Fibroblast of mammary gland (primary cell): ENCODE data around the gene KIAA0319L.
"Not testable (repeated sequence)": the region's sequence is repeated elsewhere in the genome, so short reads cannot be mapped to it uniquely, and the experiment has no call there.

Experiments
- DNase-seq: peaks from one replicate; pipeline ENCODE4 v3.0.0-alpha.2; 2010; ENCODE audit warnings: low read depth
- H3K4me3 ChIP-seq: 2 replicates; pipeline ENCODE4 v1.5.1; 2011; ENCODE audit warnings: low read depth, mild to moderate bottlenecking, low read length, moderate library complexity; ENCODE audit not compliant: control insufficient read depth
- TF ChIP-seq, protein P1 (sequence below): conservative IDR thresholded peaks from 2 replicates; pipeline ENCODE4 v1.5.1; 2011; ENCODE audit warnings: low read depth, low read length, inconsistent platforms; ENCODE audit not compliant: control insufficient read depth, insufficient read depth

KIAA0319L gene

DNA sequence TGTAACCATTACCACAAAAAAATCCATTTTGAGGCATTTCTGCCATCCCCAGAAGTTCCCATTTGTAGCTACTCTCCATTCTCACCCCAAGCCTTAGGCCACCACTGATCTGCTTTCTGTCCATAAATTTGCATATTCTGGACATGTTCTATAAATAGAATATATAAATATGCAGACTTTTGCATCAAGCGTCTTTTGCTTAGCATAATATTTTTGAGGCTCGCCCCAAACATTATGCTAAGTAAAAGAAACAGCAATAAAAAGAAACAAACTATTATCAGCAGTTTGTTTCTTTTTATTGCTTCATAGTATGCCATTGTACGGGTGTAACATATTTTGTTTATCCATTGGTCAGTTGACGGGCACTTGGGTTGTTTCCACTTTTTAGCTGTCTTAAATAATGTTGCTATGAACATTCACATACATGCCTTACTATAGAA lies 23.8 kb upstream of the KIAA0319L start:
- DNase-seq: no peak
- TF ChIP-seq, protein P1, sequence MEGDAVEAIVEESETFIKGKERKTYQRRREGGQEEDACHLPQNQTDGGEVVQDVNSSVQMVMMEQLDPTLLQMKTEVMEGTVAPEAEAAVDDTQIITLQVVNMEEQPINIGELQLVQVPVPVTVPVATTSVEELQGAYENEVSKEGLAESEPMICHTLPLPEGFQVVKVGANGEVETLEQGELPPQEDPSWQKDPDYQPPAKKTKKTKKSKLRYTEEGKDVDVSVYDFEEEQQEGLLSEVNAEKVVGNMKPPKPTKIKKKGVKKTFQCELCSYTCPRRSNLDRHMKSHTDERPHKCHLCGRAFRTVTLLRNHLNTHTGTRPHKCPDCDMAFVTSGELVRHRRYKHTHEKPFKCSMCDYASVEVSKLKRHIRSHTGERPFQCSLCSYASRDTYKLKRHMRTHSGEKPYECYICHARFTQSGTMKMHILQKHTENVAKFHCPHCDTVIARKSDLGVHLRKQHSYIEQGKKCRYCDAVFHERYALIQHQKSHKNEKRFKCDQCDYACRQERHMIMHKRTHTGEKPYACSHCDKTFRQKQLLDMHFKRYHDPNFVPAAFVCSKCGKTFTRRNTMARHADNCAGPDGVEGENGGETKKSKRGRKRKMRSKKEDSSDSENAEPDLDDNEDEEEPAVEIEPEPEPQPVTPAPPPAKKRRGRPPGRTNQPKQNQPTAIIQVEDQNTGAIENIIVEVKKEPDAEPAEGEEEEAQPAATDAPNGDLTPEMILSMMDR: no peak
- H3K4me3 ChIP-seq: no peak overlapping the region

- H3K4me3 ChIP-seq: peak overlapping the region; percentile 9
- peak; percentile 18 for DNase-seq
Observed at GRCh38 chr1:35577071-35577998, 20.1 kb upstream of the KIAA0319L start.

DNA sequence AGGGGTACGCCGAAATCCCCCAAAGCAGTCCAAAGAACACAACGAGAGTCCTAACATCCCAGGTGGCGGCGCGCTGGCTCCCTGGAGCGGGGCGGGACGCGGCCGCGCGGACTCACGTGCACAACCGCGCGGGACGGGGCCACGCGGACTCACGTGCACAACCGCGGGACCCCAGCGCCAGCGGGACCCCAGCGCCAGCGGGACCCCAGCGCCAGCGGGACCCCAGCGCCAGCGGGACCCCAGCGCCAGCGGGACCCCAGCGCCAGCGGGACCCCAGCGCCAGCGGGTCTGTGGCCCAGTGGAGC lies 19.5 kb upstream of the KIAA0319L start:
- H3K4me3 ChIP-seq, DNase-seq: not testable (repeated sequence)

More at GRCh38 chr1:35577071-35577998, 20.1 kb upstream of the KIAA0319L start:
- TF ChIP-seq, protein P1: no peak

- H3K4me3 ChIP-seq: no peak overlapping the region
- peak; percentile 18 for DNase-seq
- TF ChIP-seq, protein P1: no peak
Observed at GRCh38 chr1:35576061-35576765, 19.0 kb upstream of the KIAA0319L start.

GRCh38 chr1:35575416-35575958 lies 18.3 kb upstream of the KIAA0319L start:
- no peak overlapping the region for H3K4me3 ChIP-seq
- TF ChIP-seq, protein P1: no peak
- DNase-seq: no peak

DNA sequence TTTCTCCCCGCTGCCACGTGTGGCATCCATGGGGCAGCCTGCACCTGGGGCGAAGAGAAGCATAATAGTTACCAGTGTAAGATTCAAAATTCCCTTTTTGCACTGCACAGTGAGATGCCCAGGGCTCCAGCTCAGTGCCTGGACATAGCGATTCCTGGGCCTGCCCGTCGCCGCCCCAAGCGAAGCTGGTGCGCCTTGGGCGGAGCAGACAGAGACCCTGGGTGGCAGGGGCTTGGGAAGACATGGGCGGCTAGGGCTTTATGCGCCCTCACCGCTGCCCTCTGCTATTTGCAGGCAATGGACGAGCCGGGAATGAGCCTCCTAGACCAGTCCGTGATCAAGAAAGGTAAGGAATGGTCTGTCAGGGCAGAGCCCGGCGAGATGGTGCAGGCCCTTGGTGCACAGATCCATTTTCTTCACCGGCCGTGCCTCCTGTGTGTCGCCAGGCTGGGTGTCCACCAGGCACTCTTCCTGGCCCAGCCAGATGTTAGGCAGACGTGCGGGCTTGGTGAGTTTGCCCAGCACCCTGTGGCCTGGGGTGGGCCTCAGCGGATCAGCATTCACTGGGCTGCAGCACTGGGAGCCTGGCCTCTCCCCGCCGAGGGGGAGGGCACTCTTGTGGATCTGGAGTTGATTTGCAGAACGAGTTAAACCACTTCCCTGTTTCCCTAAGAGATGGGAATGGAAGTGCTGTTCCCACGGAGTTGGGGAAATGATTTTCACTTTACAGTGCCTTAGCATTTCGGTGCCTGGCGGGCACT lies 17.6 kb upstream of the KIAA0319L start:
- DNase-seq: no peak

More for the DNA sequence above, 17.6 kb upstream of the KIAA0319L start:
- TF ChIP-seq, protein P1: no peak
- H3K4me3 ChIP-seq: no peak overlapping the region
